T-helper 9 cell (primary cell): ENCODE measurements around the gene NXN.
"Not testable (repeated sequence)": the region's sequence is repeated elsewhere in the genome, so short reads cannot be mapped to it uniquely, and the experiment has no call there.

Source experiments
- DNase-seq: peaks from one replicate; pipeline ENCODE4 v3.0.0-alpha.2; 2020

NXN gene

GRCh38 chr17:819251-819650 is 160.3 kb downstream of the NXN start:
- DNase-seq = no peak

- DNase-seq = no peak
Observed at GRCh38 chr17:814371-814770, 165.2 kb downstream of the NXN start.

GRCh38 chr17:812638-813204 is 166.9 kb downstream of the NXN start:
- no peak for DNase-seq

GRCh38 chr17:811051-811784 is 168.4 kb downstream of the NXN start:
- DNase-seq = no peak

GRCh38 chr17:807523-808294 is 171.9 kb downstream of the NXN start:
- DNase-seq = no peak

- DNase-seq = no peak
Observed at GRCh38 chr17:806781-807522, 172.6 kb downstream of the NXN start.

- no peak for DNase-seq
Observed at GRCh38 chr17:806346-806745, 173.2 kb downstream of the NXN start.

GRCh38 chr17:805886-806285 is 173.7 kb downstream of the NXN start:
- DNase-seq = not testable (repeated sequence)

- no peak for DNase-seq
Observed at GRCh38 chr17:804541-805435, 174.8 kb downstream of the NXN start.

- DNase-seq = no peak
Observed at GRCh38 chr17:802901-803881, 176.4 kb downstream of the NXN start.

GRCh38 chr17:802481-802880 is 177.1 kb downstream of the NXN start:
- no peak for DNase-seq

- no peak for DNase-seq
Observed at GRCh38 chr17:801660-802059, 177.9 kb downstream of the NXN start.

GRCh38 chr17:800446-801242 is 178.9 kb downstream of the NXN start:
- no peak for DNase-seq

- no peak for DNase-seq
Observed at GRCh38 chr17:799261-799660, 180.3 kb downstream of the NXN start.

- no peak for DNase-seq
Observed at GRCh38 chr17:798246-798645, 181.3 kb downstream of the NXN start.

GRCh38 chr17:797236-797840 is 182.2 kb downstream of the NXN start:
- DNase-seq = no peak

GRCh38 chr17:796609-797008 is 183.0 kb downstream of the NXN start:
- no peak for DNase-seq

- DNase-seq = no peak
Observed at GRCh38 chr17:795721-796120, 183.9 kb downstream of the NXN start.

GRCh38 chr17:795276-795675 is 184.3 kb downstream of the NXN start:
- DNase-seq = no peak

GRCh38 chr17:794876-795275 is 184.7 kb downstream of the NXN start:
- DNase-seq = peak; percentile 16
